ENCODE results near the gene GATD1. TPM values are rescaled to one million over a fixed set of nuclear protein-coding genes. Genes with fewer than 3 reads are reported as not detected.
"Not testable (repeated sequence)": the region's sequence is repeated elsewhere in the genome, so short reads cannot be mapped to it uniquely, and the experiment has no call there.

GATD1 gene
- total RNA-seq, 4 donors from 2014 or later: 47.6 to 81.7 (median 52.9) TPM

GRCh38 chr11:737366-737765 is 39.9 kb downstream of the GATD1 start:
- Histone ChIP-seq H3K27ac (no peak overlapping the region), H3K9me3 (no peaks in the 10 kb centered on the region), H3K4me3 (no peak overlapping the region), H3K27me3 (no peaks in the 10 kb centered on the region), H3K36me3 (no peaks in the 10 kb centered on the region), H3K4me1 (no peaks in the 10 kb centered on the region)
- DNase-seq: no peak
- no peak for TF ChIP-seq CTCF (IDR thresholded peaks at IDR 0.05)
- TF ChIP-seq POLR2A (IDR thresholded peaks at IDR 0.05): no peak

GRCh38 chr11:734541-734940 is 42.7 kb downstream of the GATD1 start:
- H3K4me3 ChIP-seq, H3K4me1 ChIP-seq, DNase-seq, H3K27ac ChIP-seq, H3K9me3 ChIP-seq, H3K36me3 ChIP-seq, H3K27me3 ChIP-seq: not testable (repeated sequence)

GRCh38 chr11:733072-733471 is 44.2 kb downstream of the GATD1 start:
- no peak for TF ChIP-seq CTCF (IDR thresholded peaks at IDR 0.05)
- no peak for TF ChIP-seq POLR2A (IDR thresholded peaks at IDR 0.05)
- DNase-seq: no peak
- H3K4me1 ChIP-seq: peaks cover 0 to 5% (median 0%) of the 10 kb centered on the region in 4 donors
- no peaks in the 10 kb centered on the region for H3K27me3 ChIP-seq
- no peak overlapping the region for H3K4me3 ChIP-seq
- H3K27ac ChIP-seq: no peak overlapping the region
- H3K36me3 ChIP-seq: no peaks in the 10 kb centered on the region
- H3K9me3 ChIP-seq: no peaks in the 10 kb centered on the region

- no peak overlapping the region for H3K27ac ChIP-seq
- H3K36me3 ChIP-seq: peaks cover 0 to 5% (median 0%) of the 10 kb centered on the region in 3 donors
- H3K4me3 ChIP-seq: no peak overlapping the region
- TF ChIP-seq CTCF (IDR thresholded peaks at IDR 0.05) (no peak), POLR2A (IDR thresholded peaks at IDR 0.05) (no peak)
- H3K27me3 ChIP-seq: no peaks in the 10 kb centered on the region
- DNase-seq: no peak
- peaks cover 3 to 39% (median 16%) of the 10 kb centered on the region in 4 donors for H3K4me1 ChIP-seq
- no peaks in the 10 kb centered on the region for H3K9me3 ChIP-seq
Observed at GRCh38 chr11:729492-730074, 47.7 kb downstream of the GATD1 start.

GRCh38 chr11:728901-729491 is 48.3 kb downstream of the GATD1 start:
- peak overlapping the region in 1 of 4 donors; percentile 61 for H3K27ac ChIP-seq
- peaks cover 0 to 11% (median 0%) of the 10 kb centered on the region in 3 donors for H3K36me3 ChIP-seq
- DNase-seq: no peak
- no peaks in the 10 kb centered on the region for H3K9me3 ChIP-seq
- no peaks in the 10 kb centered on the region for H3K27me3 ChIP-seq
- H3K4me3 ChIP-seq: no peak overlapping the region
- TF ChIP-seq CTCF (IDR thresholded peaks at IDR 0.05) (no peak), POLR2A (IDR thresholded peaks at IDR 0.05) (no peak)
- H3K4me1 ChIP-seq: peaks cover 3 to 44% (median 16%) of the 10 kb centered on the region in 4 donors

- Histone ChIP-seq H3K9me3 (no peaks in the 10 kb centered on the region), H3K27me3 (no peaks in the 10 kb centered on the region), H3K4me1 (peaks cover 3 to 52% (median 16%) of the 10 kb centered on the region in 4 donors), H3K4me3 (no peak overlapping the region), H3K27ac (peak overlapping the region in 1 of 4 donors; percentile 61), H3K36me3 (peaks cover 0 to 12% (median 0%) of the 10 kb centered on the region in 3 donors)
- peak; percentile 95 to 99 (median 99) for TF ChIP-seq CTCF (IDR thresholded peaks at IDR 0.05)
- TF ChIP-seq POLR2A (IDR thresholded peaks at IDR 0.05): no peak
- DNase-seq: peak; percentile 84 to 93 (median 92)
Observed at GRCh38 chr11:727859-728748, 49.2 kb downstream of the GATD1 start.

All from Peyer's patch (tissue), 4 donors.